MM.1S (cell line): ENCODE data around the gene FOXP1.

Source experiments
- DNase-seq: peaks from one replicate; pipeline ENCODE4 v3.0.0-alpha.2; 2015
- H2AFZ ChIP-seq: fragments of 300-600 bp; sonication (generic); 2 replicates; pipeline ENCODE4 v1.6.0; 2016; ENCODE audit warnings: antibody characterized with exemption, low read length
- H3F3A ChIP-seq: fragments of 300-600 bp; sonication (generic); 2 replicates; pipeline ENCODE4 v1.6.1; 2016; ENCODE audit warnings: mild to moderate bottlenecking, antibody characterized with exemption, low read length, moderate library complexity, mixed read lengths; ENCODE audit not compliant: insufficient read depth
- H3K27ac ChIP-seq: fragments of 300-600 bp; sonication (generic); 2 replicates; pipeline ENCODE4 v1.5.1; 2016; ENCODE audit warnings: mild to moderate bottlenecking, low read length
- H3K27me3 ChIP-seq: fragments of 300-600 bp; sonication (generic); replicated peaks from 2 replicates; pipeline ENCODE4 v1.6.0; 2016; ENCODE audit warnings: low read length; ENCODE audit not compliant: insufficient read depth
- H3K36me3 ChIP-seq: fragments of 300-600 bp; sonication (generic); replicated peaks from 2 replicates; pipeline ENCODE4 v1.6.1; 2016; ENCODE audit warnings: mild to moderate bottlenecking, low read length, mixed read lengths; ENCODE audit not compliant: insufficient read depth
- H3K4me1 ChIP-seq: fragments of 300-600 bp; sonication (generic); 2 replicates; pipeline ENCODE4 v1.6.1; 2016; ENCODE audit warnings: low read length, mixed read lengths
- H3K4me2 ChIP-seq: fragments of 300-600 bp; sonication (generic); 2 replicates; pipeline ENCODE4 v1.6.0; 2016; ENCODE audit warnings: low read depth, low read length
- H3K4me3 ChIP-seq: fragments of 300-600 bp; sonication (generic); 2 replicates; pipeline ENCODE4 v1.5.1; 2016; ENCODE audit warnings: low read length, mixed read lengths
- H3K79me2 ChIP-seq: fragments of 300-600 bp; sonication (generic); 2 replicates; pipeline ENCODE4 v1.6.1; 2016; ENCODE audit warnings: mixed run types, low read length, mixed read lengths
- H3K9ac ChIP-seq: fragments of 300-600 bp; sonication (generic); 2 replicates; pipeline ENCODE4 v1.6.1; 2016; ENCODE audit warnings: low read length, mixed read lengths
- H3K9me2 ChIP-seq: fragments of 300-600 bp; sonication (generic); replicated peaks from 2 replicates; pipeline ENCODE4 v1.6.1; 2016; ENCODE audit warnings: mild to moderate bottlenecking, low read length, mixed read lengths; ENCODE audit not compliant: insufficient read depth
- H3K9me3 ChIP-seq: fragments of 300-600 bp; sonication (generic); replicated peaks from 2 replicates; pipeline ENCODE4 v1.6.1; 2016; ENCODE audit warnings: mild to moderate bottlenecking, low read length, mixed read lengths; ENCODE audit not compliant: insufficient read depth
- H4K20me1 ChIP-seq: fragments of 300-600 bp; sonication (generic); 2 replicates; pipeline ENCODE4 v1.6.1; 2016; ENCODE audit warnings: mild to moderate bottlenecking, low read length, moderate library complexity, mixed read lengths; ENCODE audit not compliant: insufficient read depth
- CTCF ChIP-seq: fragments of 300-600 bp; sonication (generic); IDR thresholded peaks from 2 replicates; pipeline ENCODE4 v1.5.1; 2016; ENCODE audit warnings: antibody characterized with exemption, low read length, mixed read lengths
- EZH2 ChIP-seq: fragments of 300-600 bp; sonication (generic); optimal IDR thresholded peaks from 2 replicates; pipeline ENCODE3; 2017; ENCODE audit warnings: low read depth, mild to moderate bottlenecking, antibody characterized with exemption, low read length, mixed read lengths
- EZH2phosphoT487 ChIP-seq: fragments of 300-600 bp; sonication (generic); IDR thresholded peaks from 2 replicates; pipeline ENCODE4 v1.6.1; 2018; ENCODE audit warnings: antibody characterized with exemption, low read length

The FOXP1 gene

DNA sequence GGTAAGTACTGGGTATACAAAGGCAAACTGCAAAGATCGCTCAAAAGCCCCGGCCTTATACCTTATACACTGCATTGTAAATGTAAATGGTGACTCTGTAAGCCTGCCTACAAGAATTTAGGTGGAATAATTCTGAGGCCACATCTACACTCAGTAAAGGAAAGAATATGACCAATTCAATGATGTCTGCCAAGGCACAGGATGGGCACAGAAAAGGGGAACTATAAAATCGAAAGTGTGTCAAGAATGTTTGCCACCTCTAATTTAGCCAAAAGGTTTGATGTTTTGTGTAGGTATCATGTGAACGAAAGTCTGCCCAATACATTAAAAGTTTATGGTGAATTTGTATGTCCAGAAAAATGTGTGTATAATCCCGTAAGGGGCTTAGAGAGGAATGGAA, 96.1 kb downstream of the FOXP1 start:
- DNase-seq: no peak
- Histone ChIP-seq H3K4me2 (no peak overlapping the region), H4K20me1 (no peaks in the 10 kb centered on the region), H3K36me3 (no peaks in the 10 kb centered on the region), H3K4me1 (no peaks in the 10 kb centered on the region), H3K27me3 (no peaks in the 10 kb centered on the region), H3K4me3 (no peak overlapping the region), H3K9ac (no peak overlapping the region), H3K9me2 (no peaks in the 10 kb centered on the region), H3K79me2 (no peaks in the 10 kb centered on the region), H3K9me3 (no peaks in the 10 kb centered on the region), H2AFZ (no peak overlapping the region), H3K27ac (no peak overlapping the region), H3F3A (no peaks in the 10 kb centered on the region)
- TF ChIP-seq EZH2 (no peak), EZH2phosphoT487 (no peak), CTCF (no peak)

- no peaks in the 10 kb centered on the region for H3K36me3 ChIP-seq
- no peaks in the 10 kb centered on the region for H3K9me3 ChIP-seq
- no peak overlapping the region for H3K9ac ChIP-seq
- no peak for TF ChIP-seq EZH2
- TF ChIP-seq CTCF: no peak
- H3K4me1 ChIP-seq: no peaks in the 10 kb centered on the region
- H3K9me2 ChIP-seq: no peaks in the 10 kb centered on the region
- no peak for DNase-seq
- no peak overlapping the region for H3K27ac ChIP-seq
- no peaks in the 10 kb centered on the region for H3F3A ChIP-seq
- H3K4me2 ChIP-seq: no peak overlapping the region
- H3K79me2 ChIP-seq: no peaks in the 10 kb centered on the region
- no peak overlapping the region for H3K4me3 ChIP-seq
- H3K27me3 ChIP-seq: no peaks in the 10 kb centered on the region
- no peaks in the 10 kb centered on the region for H4K20me1 ChIP-seq
- no peak overlapping the region for H2AFZ ChIP-seq
Observed at GRCh38 chr3:71486831-71487230, 96.7 kb downstream of the FOXP1 start.

DNA sequence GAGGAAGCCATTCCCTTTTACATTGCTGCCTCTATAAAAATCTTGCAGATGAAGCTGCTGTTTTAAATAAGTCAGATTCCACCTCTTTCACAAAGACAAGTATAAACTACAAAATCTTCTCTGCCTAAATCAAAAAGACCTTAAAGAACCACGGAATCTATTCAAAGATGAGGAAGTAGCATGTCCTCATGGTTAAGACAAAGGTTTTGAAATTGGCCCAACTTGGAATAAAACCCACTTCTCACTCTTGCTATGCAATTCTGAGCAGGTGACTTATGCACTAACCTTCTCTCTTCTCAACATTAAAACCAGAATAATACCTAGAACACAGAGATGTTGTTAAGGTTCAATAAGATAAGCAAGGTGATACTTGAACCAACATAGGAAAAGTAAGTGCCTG, 97.6 kb downstream of the FOXP1 start:
- H3K27ac ChIP-seq: no peak overlapping the region
- no peak overlapping the region for H3K4me3 ChIP-seq
- no peaks in the 10 kb centered on the region for H3K36me3 ChIP-seq
- H3K4me1 ChIP-seq: no peaks in the 10 kb centered on the region
- H3K27me3 ChIP-seq: no peaks in the 10 kb centered on the region
- no peaks in the 10 kb centered on the region for H4K20me1 ChIP-seq
- H3F3A ChIP-seq: no peaks in the 10 kb centered on the region
- H3K9ac ChIP-seq: no peak overlapping the region
- no peak overlapping the region for H2AFZ ChIP-seq
- TF ChIP-seq EZH2phosphoT487: no peak
- H3K4me2 ChIP-seq: no peak overlapping the region
- H3K9me3 ChIP-seq: no peaks in the 10 kb centered on the region
- no peaks in the 10 kb centered on the region for H3K9me2 ChIP-seq
- no peaks in the 10 kb centered on the region for H3K79me2 ChIP-seq
- no peak for DNase-seq

DNA sequence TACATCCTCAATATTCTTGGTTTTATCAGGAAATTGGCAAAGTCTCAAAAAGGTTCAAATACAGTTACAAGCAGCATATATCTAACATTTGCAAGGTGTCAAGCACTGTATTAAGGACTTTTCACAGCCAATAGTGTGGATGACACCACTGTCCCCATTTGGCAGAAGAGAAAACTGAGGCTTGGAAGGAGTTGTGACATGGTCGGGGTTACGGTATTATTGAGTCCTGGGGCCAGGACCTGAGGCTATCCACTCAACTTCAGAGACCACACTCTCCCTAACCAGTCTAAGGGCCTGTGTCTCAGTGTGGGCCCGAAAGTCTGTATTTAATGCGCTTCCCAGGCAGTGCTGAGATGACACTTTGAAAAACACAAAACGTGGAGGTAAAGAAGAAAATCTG, 99.1 kb downstream of the FOXP1 start:
- no peak for DNase-seq
- H3K9ac ChIP-seq: no peak overlapping the region
- no peaks in the 10 kb centered on the region for H3K4me1 ChIP-seq
- H3K79me2 ChIP-seq: no peaks in the 10 kb centered on the region
- no peaks in the 10 kb centered on the region for H3K9me2 ChIP-seq
- no peak overlapping the region for H3K27ac ChIP-seq
- no peak overlapping the region for H2AFZ ChIP-seq
- H3K9me3 ChIP-seq: no peaks in the 10 kb centered on the region
- no peaks in the 10 kb centered on the region for H3K27me3 ChIP-seq
- H4K20me1 ChIP-seq: no peaks in the 10 kb centered on the region
- H3K36me3 ChIP-seq: no peaks in the 10 kb centered on the region
- H3F3A ChIP-seq: no peaks in the 10 kb centered on the region
- no peak overlapping the region for H3K4me3 ChIP-seq
- H3K4me2 ChIP-seq: no peak overlapping the region
- TF ChIP-seq EZH2phosphoT487 (no peak), EZH2 (no peak), CTCF (no peak)
